Endothelial cell of umbilical vein (primary cell): ENCODE results near the gene DNAJC11. TPM values are rescaled to one million over a fixed set of nuclear protein-coding genes. Genes with fewer than 3 reads are reported as not detected.

Source experiments
- BruUV-seq: library from RNA; stranded (reverse); fragments of 400-500 nt; replicated peaks from 2 replicates; lab custom pipeline; 2021; lab: Mats Ljungman, UMichigan
- CTCF ChIA-PET: fragments of 300-600, 350-600 bp; sonication (Branson Sonifier 250); formaldehyde crosslinking; loops from one replicate; lab custom pipeline; 2021; ENCODE audit warnings: antibody characterized with exemption, inconsistent platforms; lab: Charles Lee
- POLR2A ChIA-PET: fragments of 300-600, 350-600 bp; sonication (Branson Sonifier 250); formaldehyde crosslinking; loops from one replicate; lab custom pipeline; 2021; ENCODE audit warnings: antibody characterized with exemption, inconsistent platforms; lab: Charles Lee
- DNase-seq: peaks from one replicate; pipeline ENCODE4 v3.0.0-alpha.2; 2011; ENCODE audit warnings: low read depth, low spot score
- FAIRE-seq: peaks from 2 replicates; lab custom pipeline; 2011; peaks lifted over from hg19 to GRCh38; lab: Jason Lieb, UNC
- H2AFZ ChIP-seq: 2 replicates; pipeline ENCODE4 v1.6.0; 2012; ENCODE audit warnings: low read depth, low read length, control low read depth, inconsistent platforms
- H3K27ac ChIP-seq: 2 replicates; pipeline ENCODE4 v1.5.1; 2011; ENCODE audit warnings: low read depth, mild to moderate bottlenecking, control low read depth, low read length, moderate library complexity; ENCODE audit not compliant: insufficient read depth
- H3K27me3 ChIP-seq, 2 experiments: 2 replicates each; pipeline versions ENCODE4 v1.6.0 to v1.6.1; 2011; ENCODE audit warnings: low read length in 2 of 2, mixed read lengths in 1 of 2; ENCODE audit not compliant: control insufficient read depth in 2 of 2, insufficient read depth in 2 of 2
- H3K36me3 ChIP-seq, 2 experiments: 2 replicates in 1 of 2; 3 replicates in 1 of 2; pipeline ENCODE4 v1.5.1; 2011; ENCODE audit warnings: low read length in 2 of 2, mild to moderate bottlenecking in 1 of 2, moderate library complexity in 1 of 2; ENCODE audit not compliant: control insufficient read depth in 2 of 2, insufficient read depth in 2 of 2; ENCODE audit errors: extremely low read depth in 1 of 2
- H3K4me1 ChIP-seq: 3 replicates; pipeline ENCODE4 v1.5.1; 2011; ENCODE audit warnings: mild to moderate bottlenecking, low read length; ENCODE audit not compliant: control insufficient read depth, insufficient read depth; ENCODE audit errors: extremely low read depth
- H3K4me2 ChIP-seq: 2 replicates; pipeline ENCODE4 v1.6.1; 2011; ENCODE audit warnings: low read length, control low read depth, mixed read lengths; ENCODE audit not compliant: insufficient read depth
- H3K4me3 ChIP-seq, 3 experiments: fragments of 200-600 bp in 1 of 3; sonication (generic), shearing (Covaris generic) in 1 of 3; replicated peaks in 1 of 3; 2 replicates each; pipeline ENCODE4 v1.5.1; 2011 to 2016; ENCODE audit warnings: control low read depth in 3 of 3, low read length in 3 of 3, mild to moderate bottlenecking in 2 of 3, inconsistent platforms in 1 of 3, low read depth in 1 of 3, moderate library complexity in 1 of 3; ENCODE audit not compliant: insufficient read depth in 1 of 3
- H3K79me2 ChIP-seq: 2 replicates; pipeline ENCODE4 v1.6.0; 2012; ENCODE audit warnings: low read length, inconsistent platforms; ENCODE audit not compliant: control insufficient read depth, insufficient read depth
- H3K9ac ChIP-seq: replicated peaks from 2 replicates; pipeline ENCODE3; 2011; ENCODE audit warnings: low read length, control low read depth; ENCODE audit not compliant: insufficient read depth; ENCODE audit errors: extremely low read depth
- H3K9me1 ChIP-seq: replicated peaks from 3 replicates; pipeline ENCODE4 v1.6.0; 2011; ENCODE audit warnings: mild to moderate bottlenecking, low read length; ENCODE audit not compliant: control insufficient read depth, insufficient read depth; ENCODE audit errors: extremely low read depth
- H3K9me3 ChIP-seq: replicated peaks from 2 replicates; pipeline ENCODE4 v1.5.1; 2012; ENCODE audit warnings: low read length, inconsistent platforms; ENCODE audit not compliant: control insufficient read depth, insufficient read depth
- H4K20me1 ChIP-seq: replicated peaks from 2 replicates; pipeline ENCODE3; 2011; ENCODE audit warnings: mild to moderate bottlenecking, low read length; ENCODE audit not compliant: control insufficient read depth, insufficient read depth; ENCODE audit errors: extremely low read depth
- EZH2 ChIP-seq: IDR thresholded peaks from 2 replicates; pipeline ENCODE4 v1.6.1; 2012; ENCODE audit warnings: borderline replicate concordance, low read depth, mild to moderate bottlenecking, moderate library complexity, low read length, inconsistent platforms; ENCODE audit not compliant: severe bottlenecking
- POLR2AphosphoS5 ChIP-seq: IDR thresholded peaks from 2 replicates; pipeline ENCODE4 v1.6.1; 2012; ENCODE audit warnings: low read depth, mild to moderate bottlenecking, control low read depth, low read length, moderate library complexity; ENCODE audit not compliant: insufficient read depth
- dilution Hi-C: fragments of 300-500 bp; cut with MboI; formaldehyde crosslinking; loops from one replicate; pipeline ENCODE4 v1.15.0; 2019; ENCODE audit warnings: low sequenced_read_pairs; ENCODE audit not compliant: extremely low pct_ligation_motif_present
- intact Hi-C: fragments of 100-400 bp; cut with micrococcal nuclease; formaldehyde crosslinking; loops from one replicate; pipeline ENCODE4 v1.10.0; 2022
- polyA plus RNA-seq, 4 experiments: library from polyadenylated mRNA; depleted of rRNA in 3 of 4; stranded (reverse) in 3 of 4; unstranded in 1 of 4; fragments of >200 nt; gene quantifications; 2 replicates each; pipeline versions ENCODE4 v1.2.1 to v1.2.3, GENCODE V29; 2011 to 2012; ENCODE audit warnings: missing spikeins in 1 of 4
- total RNA-seq: library from RNA; stranded (reverse); gene quantifications from 2 replicates; pipeline ENCODE4 v1.2.3, GENCODE V29; 2021
- TF ChIP-seq, protein P1 (sequence below), 2 donors: IDR thresholded peaks; 1 replicate in 1 of 2; 2 replicates in 1 of 2; pipeline ENCODE4 v1.5.1; 2011; ENCODE audit warnings: low read length in 2 of 2, mild to moderate bottlenecking in 2 of 2, moderate library complexity in 2 of 2, control low read depth in 1 of 2, inconsistent platforms in 1 of 2, low read depth in 1 of 2; ENCODE audit not compliant: insufficient read depth in 1 of 2; ENCODE audit errors: extremely low read depth in 1 of 2

The DNAJC11 gene
- total and polyA plus RNA-seq, 2 donors (not counting 3 experiments of a cell fraction or from before 2014, with no cell fraction given): 31.1 to 64.3 TPM

DNA sequence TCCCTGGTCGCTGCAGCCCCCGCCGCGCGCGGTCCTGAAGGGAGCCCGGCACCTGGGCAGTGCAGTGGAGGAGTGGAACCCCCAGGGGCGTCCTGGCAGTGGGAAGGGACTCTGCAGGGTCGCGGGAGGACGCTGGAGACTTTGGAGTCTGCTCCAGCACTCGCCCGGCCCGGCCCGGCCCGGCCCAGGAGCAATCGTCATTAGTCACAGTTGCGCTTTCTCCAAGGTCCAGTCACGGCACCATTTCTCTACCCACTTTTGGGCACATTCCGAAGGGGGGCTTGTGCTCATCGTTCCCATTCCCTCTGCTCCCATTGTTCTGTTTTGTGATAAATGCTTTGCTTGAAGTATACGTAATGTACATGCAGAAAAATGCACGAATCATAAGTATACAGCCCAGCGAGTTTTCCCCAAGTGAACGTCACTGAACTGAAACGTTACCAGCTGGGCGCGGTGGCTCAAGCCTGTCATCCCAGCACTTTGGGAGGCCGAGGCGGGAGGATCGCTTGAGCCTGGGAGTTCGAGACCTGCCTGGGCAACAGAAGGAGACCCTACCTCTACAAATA, 75.9 kb downstream of the DNAJC11 start:
- H3K9me3 ChIP-seq: no peaks in the 10 kb centered on the region
- DNase-seq: peak; percentile 51
- ChIA-PET POLR2A (interaction anchor here (0.7 kb wide), 1 partner anchor 10 kb away, joined by 3 read pairs; no protein-coding TSS in a partner anchor), CTCF (interaction anchor here (0.7 to 1.6 kb wide), 3 partner anchors 12 to 25 kb away, joined by 3 to 4 read pairs (median 3); no protein-coding TSS in a partner anchor)
- no TSS peak for BruUV-seq
- TF ChIP-seq POLR2AphosphoS5: no peak
- TF ChIP-seq, protein P1, sequence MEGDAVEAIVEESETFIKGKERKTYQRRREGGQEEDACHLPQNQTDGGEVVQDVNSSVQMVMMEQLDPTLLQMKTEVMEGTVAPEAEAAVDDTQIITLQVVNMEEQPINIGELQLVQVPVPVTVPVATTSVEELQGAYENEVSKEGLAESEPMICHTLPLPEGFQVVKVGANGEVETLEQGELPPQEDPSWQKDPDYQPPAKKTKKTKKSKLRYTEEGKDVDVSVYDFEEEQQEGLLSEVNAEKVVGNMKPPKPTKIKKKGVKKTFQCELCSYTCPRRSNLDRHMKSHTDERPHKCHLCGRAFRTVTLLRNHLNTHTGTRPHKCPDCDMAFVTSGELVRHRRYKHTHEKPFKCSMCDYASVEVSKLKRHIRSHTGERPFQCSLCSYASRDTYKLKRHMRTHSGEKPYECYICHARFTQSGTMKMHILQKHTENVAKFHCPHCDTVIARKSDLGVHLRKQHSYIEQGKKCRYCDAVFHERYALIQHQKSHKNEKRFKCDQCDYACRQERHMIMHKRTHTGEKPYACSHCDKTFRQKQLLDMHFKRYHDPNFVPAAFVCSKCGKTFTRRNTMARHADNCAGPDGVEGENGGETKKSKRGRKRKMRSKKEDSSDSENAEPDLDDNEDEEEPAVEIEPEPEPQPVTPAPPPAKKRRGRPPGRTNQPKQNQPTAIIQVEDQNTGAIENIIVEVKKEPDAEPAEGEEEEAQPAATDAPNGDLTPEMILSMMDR (IDR thresholded peaks at IDR 0.05; ENCODE audit: extremely low read depth in 1 of 2, insufficient read depth in 1 of 2, low read depth in 1 of 2, low read length in 2 of 2): no peak
- TF ChIP-seq EZH2: no peak
- H3K9me1 ChIP-seq: no peaks in the 10 kb centered on the region
- peak overlapping the region; percentile 4 for H3K27ac ChIP-seq
- dilution Hi-C loops: no loop called here
- FAIRE-seq: peak; percentile 72
- H3K4me3 ChIP-seq: peak overlapping the region; percentile 54 to 72 (median 58)
- peaks cover 4% of the 10 kb centered on the region for H3K4me1 ChIP-seq
- no peaks in the 10 kb centered on the region for H4K20me1 ChIP-seq
- H3K27me3 ChIP-seq: no peaks in the 10 kb centered on the region
- peaks cover 21% of the 10 kb centered on the region for H3K79me2 ChIP-seq
- intact Hi-C loops: loop anchor here (1.0 to 5.0 kb wide), 5 partner anchors 12 to 138 kb away; partner anchors contain the start of genes NOL9, PHF13 and ZBTB48
- peak overlapping the region; percentile 11 for H2AFZ ChIP-seq
- peak overlapping the region; percentile 47 for H3K9ac ChIP-seq
- peak overlapping the region; percentile 33 for H3K4me2 ChIP-seq
- H3K36me3 ChIP-seq: peaks cover 11 to 25% of the 10 kb centered on the region in 2 experiments
